Measurements from ENCODE around the gene SLC39A8. TPM values are rescaled to one million over a fixed set of nuclear protein-coding genes. Genes with fewer than 3 reads are reported as not detected.

The SLC39A8 gene
- total and polyA plus RNA-seq, 4 donors, result 179 to 314 (median 235) TPM

DNA sequence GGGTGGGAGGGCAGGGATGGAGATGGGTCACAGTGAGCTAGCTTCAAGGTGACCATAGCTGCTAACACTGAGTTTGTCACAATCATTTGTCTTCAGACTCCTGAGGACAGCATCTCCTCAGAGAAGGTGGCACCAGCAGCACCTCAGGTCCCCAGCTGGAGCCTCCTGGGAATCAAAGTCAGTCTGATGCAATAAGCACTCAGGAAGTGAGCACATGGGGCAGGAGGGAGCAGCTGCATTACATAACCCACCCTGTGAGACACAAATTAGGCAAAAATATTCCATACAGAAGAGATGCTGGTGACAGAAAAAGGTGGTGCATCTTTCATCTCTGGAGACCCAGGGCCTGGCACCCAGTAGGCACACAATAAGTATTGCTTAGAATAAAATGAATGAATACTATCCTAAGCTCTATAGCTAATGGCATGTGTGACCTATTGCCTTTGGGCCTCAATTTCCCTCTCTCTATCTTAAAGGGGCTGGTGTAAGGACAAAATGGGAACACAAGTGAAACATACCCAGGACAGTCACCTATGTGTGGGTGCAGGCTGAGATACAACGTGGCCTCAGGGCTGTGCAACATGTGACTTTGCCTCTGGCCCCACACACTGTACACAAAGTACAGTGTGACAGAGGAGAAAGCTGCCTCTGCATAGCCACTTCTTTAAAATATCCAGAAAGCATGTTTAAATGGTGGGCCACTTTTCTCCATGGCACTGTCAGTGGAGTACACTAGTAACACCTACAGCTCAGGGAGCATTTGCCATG lies 37.1 kb downstream of the SLC39A8 start:
- TF ChIP-seq, protein P1, sequence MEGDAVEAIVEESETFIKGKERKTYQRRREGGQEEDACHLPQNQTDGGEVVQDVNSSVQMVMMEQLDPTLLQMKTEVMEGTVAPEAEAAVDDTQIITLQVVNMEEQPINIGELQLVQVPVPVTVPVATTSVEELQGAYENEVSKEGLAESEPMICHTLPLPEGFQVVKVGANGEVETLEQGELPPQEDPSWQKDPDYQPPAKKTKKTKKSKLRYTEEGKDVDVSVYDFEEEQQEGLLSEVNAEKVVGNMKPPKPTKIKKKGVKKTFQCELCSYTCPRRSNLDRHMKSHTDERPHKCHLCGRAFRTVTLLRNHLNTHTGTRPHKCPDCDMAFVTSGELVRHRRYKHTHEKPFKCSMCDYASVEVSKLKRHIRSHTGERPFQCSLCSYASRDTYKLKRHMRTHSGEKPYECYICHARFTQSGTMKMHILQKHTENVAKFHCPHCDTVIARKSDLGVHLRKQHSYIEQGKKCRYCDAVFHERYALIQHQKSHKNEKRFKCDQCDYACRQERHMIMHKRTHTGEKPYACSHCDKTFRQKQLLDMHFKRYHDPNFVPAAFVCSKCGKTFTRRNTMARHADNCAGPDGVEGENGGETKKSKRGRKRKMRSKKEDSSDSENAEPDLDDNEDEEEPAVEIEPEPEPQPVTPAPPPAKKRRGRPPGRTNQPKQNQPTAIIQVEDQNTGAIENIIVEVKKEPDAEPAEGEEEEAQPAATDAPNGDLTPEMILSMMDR (IDR thresholded peaks at IDR 0.05; ENCODE audit: control extremely low read depth, extremely low read depth), result no peak
- 35 to 44% methylated on average over 1 of the region's 1 CpG for WGBS, 2 donors
- H3K9ac ChIP-seq (ENCODE audit: insufficient read depth in 1 of 2, low read length in 2 of 2), result no peak overlapping the region
- H3K36me3 ChIP-seq (ENCODE audit: control insufficient read depth in 4 of 4, insufficient read depth in 4 of 4, low read length in 4 of 4), result peaks cover 0 to 4% (median 0%) of the 10 kb centered on the region in 4 donors
- ATAC-seq (ENCODE audit: insufficient read depth, low FRiP score) (no peak), DNase-seq (no peak)
- H3K27me3 ChIP-seq (ENCODE audit: control insufficient read depth in 3 of 3, insufficient read depth in 3 of 3, low read length in 2 of 3), result no peaks in the 10 kb centered on the region
- H3K4me1 ChIP-seq (ENCODE audit: control insufficient read depth in 5 of 5, insufficient read depth in 5 of 5, low read length in 5 of 5), result peaks cover 0 to 1% (median 0%) of the 10 kb centered on the region in 5 donors
- H3K9me3 ChIP-seq (ENCODE audit: control insufficient read depth in 4 of 4, insufficient read depth in 3 of 4, low read length in 3 of 4), result no peaks in the 10 kb centered on the region
- no peak overlapping the region for H3K27ac ChIP-seq (ENCODE audit: low read depth in 1 of 2, low read length in 1 of 2)
- H3K4me3 ChIP-seq, result no peak overlapping the region

DNA sequence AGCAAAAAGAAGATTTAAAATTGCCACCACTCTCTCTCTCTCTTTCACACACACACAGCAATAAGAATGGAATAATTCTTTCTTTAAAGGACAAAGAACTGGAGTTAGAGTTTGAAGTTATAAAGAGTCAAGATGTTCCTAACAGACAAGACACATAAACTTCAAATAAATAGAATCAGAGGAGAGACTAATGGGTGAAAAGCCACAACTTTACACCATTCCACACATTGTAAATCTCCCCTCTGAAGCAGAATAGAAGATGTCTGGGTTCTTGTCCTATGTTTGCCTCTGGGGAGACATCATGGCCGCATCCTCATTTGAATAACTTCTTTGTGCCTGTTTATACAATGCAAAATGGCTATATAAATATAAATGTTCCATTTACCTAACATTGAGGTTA lies 39.6 kb downstream of the SLC39A8 start:
- TF ChIP-seq, protein P1 (IDR thresholded peaks at IDR 0.05; ENCODE audit: control extremely low read depth, extremely low read depth), result no peak
- Histone ChIP-seq H3K27ac (ENCODE audit: low read depth in 1 of 2, low read length in 1 of 2) (no peak overlapping the region), H3K9ac (ENCODE audit: insufficient read depth in 1 of 2, low read length in 2 of 2) (no peak overlapping the region), H3K4me3 (no peak overlapping the region), H3K9me3 (ENCODE audit: control insufficient read depth in 4 of 4, insufficient read depth in 3 of 4, low read length in 3 of 4) (no peaks in the 10 kb centered on the region), H3K4me1 (ENCODE audit: control insufficient read depth in 5 of 5, insufficient read depth in 5 of 5, low read length in 5 of 5) (peaks cover 0 to 2% (median 0%) of the 10 kb centered on the region in 5 donors), H3K36me3 (ENCODE audit: control insufficient read depth in 4 of 4, insufficient read depth in 4 of 4, low read length in 4 of 4) (peaks cover 0 to 4% (median 0%) of the 10 kb centered on the region in 4 donors), H3K27me3 (ENCODE audit: control insufficient read depth in 3 of 3, insufficient read depth in 3 of 3, low read length in 2 of 3) (no peaks in the 10 kb centered on the region)
- no peak for ATAC-seq (ENCODE audit: insufficient read depth, low FRiP score)
- DNase-seq, result no peak
- WGBS, 2 donors, result 97% methylated on average over 1 of the region's 1 CpG

DNA sequence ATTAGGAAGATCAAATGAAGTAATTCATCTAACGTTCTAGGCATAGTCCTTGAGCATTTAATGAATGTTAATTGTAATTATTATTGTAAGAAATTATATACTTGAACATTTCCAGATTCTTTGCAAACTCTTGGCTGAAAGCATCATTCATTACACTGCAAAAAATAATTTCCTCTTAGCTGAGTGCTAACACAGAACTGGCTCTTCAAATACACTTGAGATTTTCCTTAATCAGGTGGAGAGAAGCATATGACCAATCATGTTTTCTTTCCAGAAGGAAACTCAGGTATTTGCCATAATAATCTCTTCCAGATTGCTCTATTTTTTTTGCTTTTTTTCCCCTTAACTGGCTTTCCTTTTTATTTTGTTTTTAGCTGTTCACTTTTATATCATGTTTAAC lies 42.5 kb downstream of the SLC39A8 start:
- DNase-seq (peak in 1 of 3 donors; percentile 33), ATAC-seq (ENCODE audit: insufficient read depth, low FRiP score) (no peak)
- Histone ChIP-seq H3K4me1 (ENCODE audit: control insufficient read depth in 5 of 5, insufficient read depth in 5 of 5, low read length in 5 of 5) (peaks cover 0 to 3% (median 2%) of the 10 kb centered on the region in 5 donors), H3K36me3 (ENCODE audit: control insufficient read depth in 4 of 4, insufficient read depth in 4 of 4, low read length in 4 of 4) (peaks cover 0 to 1% (median 0%) of the 10 kb centered on the region in 4 donors), H3K9me3 (ENCODE audit: control insufficient read depth in 4 of 4, insufficient read depth in 3 of 4, low read length in 3 of 4) (no peaks in the 10 kb centered on the region), H3K4me3 (no peak overlapping the region), H3K27me3 (ENCODE audit: control insufficient read depth in 3 of 3, insufficient read depth in 3 of 3, low read length in 2 of 3) (no peaks in the 10 kb centered on the region), H3K27ac (ENCODE audit: low read depth in 1 of 2, low read length in 1 of 2) (no peak overlapping the region), H3K9ac (ENCODE audit: insufficient read depth in 1 of 2, low read length in 2 of 2) (no peak overlapping the region)
- 58 to 64% methylated on average over 1 of the region's 1 CpG for WGBS, 2 donors
- TF ChIP-seq, protein P1 (IDR thresholded peaks at IDR 0.05; ENCODE audit: control extremely low read depth, extremely low read depth), result no peak
